Activated naive CD8-positive, alpha-beta T cell treated with anti-CD3 and anti-CD28 coated beads, Interleukin-2, amount 50 U/mL, for 16 hours (primary cell): ENCODE data around the gene SLC30A2.
"Not testable (repeated sequence)": the region's sequence is repeated elsewhere in the genome, so short reads cannot be mapped to it uniquely, and the experiment has no call there.

Experiments
- DNase-seq: peaks from one replicate; pipeline ENCODE4 v3.0.0-alpha.2; 2020; ENCODE audit warnings: low read depth, low spot score

SLC30A2 gene, protein sequence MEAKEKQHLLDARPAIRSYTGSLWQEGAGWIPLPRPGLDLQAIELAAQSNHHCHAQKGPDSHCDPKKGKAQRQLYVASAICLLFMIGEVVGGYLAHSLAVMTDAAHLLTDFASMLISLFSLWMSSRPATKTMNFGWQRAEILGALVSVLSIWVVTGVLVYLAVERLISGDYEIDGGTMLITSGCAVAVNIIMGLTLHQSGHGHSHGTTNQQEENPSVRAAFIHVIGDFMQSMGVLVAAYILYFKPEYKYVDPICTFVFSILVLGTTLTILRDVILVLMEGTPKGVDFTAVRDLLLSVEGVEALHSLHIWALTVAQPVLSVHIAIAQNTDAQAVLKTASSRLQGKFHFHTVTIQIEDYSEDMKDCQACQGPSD

GRCh38 chr1:26045722-26046245 lies at the start of gene SLC30A2:
SLC30A2 (minus strand) TSS chr1:26046118; CDS start chr1:26045896, 222 bp downstream.
- DNase-seq: no peak

- DNase-seq: no peak
These were observed 48.9 kb upstream of the SLC30A2 start for GRCh38 chr1:26094677-26095383.

GRCh38 chr1:26094076-26094669 lies 48.3 kb upstream of the SLC30A2 start:
- no peak for DNase-seq

- not testable (repeated sequence) for DNase-seq
These were observed 47.7 kb upstream of the SLC30A2 start for GRCh38 chr1:26093569-26093968.

- DNase-seq: no peak
These were observed 46.5 kb upstream of the SLC30A2 start for GRCh38 chr1:26092422-26092821.

DNA sequence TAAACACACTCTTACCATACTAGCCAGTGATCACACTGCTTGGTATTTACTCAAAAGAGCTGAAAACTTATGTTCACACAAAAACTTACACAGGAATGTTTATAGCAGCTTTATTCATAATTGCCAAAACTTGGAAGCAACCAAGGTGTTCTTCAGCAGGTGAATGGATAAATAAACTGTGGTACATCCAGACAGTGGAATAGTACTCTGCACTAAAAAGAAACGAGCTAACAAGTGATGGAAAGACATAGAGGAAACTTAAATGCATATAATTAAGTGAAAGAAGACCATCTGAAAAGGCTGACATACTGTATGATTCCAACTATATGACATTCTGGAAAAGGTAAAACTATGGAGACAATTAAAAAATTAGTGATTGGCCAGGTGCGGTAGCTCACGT lies 45.0 kb upstream of the SLC30A2 start:
- DNase-seq: no peak

- DNase-seq: no peak
These were observed 43.2 kb upstream of the SLC30A2 start for GRCh38 chr1:26089125-26089524.

DNA sequence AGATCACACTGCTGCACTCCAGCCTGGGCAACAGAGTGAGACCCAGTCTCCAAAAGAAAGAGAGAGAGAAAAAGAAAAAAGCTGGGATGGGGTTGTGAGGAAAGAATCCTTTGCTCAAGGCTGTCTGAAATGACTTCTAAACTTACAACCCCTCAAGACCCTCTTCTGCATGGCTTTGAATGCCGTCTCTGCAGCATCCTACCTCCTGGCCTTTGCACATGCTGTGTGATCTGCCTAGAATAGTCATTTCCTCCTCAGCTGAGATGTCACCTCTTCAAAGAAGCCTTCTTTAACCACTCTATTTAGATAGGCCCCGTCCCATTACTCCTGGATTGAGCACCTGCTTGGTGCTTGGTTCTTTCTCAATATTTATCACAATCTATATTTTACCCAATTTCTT lies 38.9 kb upstream of the SLC30A2 start:
- DNase-seq: no peak

GRCh38 chr1:26084091-26084561 lies 38.2 kb upstream of the SLC30A2 start:
- DNase-seq: no peak

- DNase-seq: no peak
These were observed 37.3 kb upstream of the SLC30A2 start for GRCh38 chr1:26083208-26083607.

DNA sequence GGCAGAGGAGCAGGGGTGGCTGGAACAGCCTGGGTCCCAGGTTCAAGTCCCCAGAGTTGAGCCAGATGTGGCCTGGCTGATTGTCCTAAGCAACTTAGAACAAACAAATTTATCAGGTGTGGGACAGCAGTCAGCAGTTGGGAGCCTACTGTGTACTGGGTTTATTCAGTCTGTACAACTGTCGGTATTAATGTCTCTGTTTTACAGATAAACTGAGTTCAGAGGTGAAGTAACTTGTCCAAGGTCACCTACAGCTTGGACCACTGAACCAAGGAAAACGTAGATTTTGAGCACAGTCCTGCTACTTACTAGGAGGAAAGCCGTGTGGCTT lies 36.1 kb upstream of the SLC30A2 start:
- no peak for DNase-seq

GRCh38 chr1:26081267-26082019 lies 35.5 kb upstream of the SLC30A2 start:
- DNase-seq: no peak

GRCh38 chr1:26079960-26080814 lies 34.3 kb upstream of the SLC30A2 start:
- DNase-seq: no peak

GRCh38 chr1:26079178-26079563 lies 33.3 kb upstream of the SLC30A2 start:
- no peak for DNase-seq

GRCh38 chr1:26078286-26079177 lies 32.6 kb upstream of the SLC30A2 start:
- DNase-seq: no peak

DNA sequence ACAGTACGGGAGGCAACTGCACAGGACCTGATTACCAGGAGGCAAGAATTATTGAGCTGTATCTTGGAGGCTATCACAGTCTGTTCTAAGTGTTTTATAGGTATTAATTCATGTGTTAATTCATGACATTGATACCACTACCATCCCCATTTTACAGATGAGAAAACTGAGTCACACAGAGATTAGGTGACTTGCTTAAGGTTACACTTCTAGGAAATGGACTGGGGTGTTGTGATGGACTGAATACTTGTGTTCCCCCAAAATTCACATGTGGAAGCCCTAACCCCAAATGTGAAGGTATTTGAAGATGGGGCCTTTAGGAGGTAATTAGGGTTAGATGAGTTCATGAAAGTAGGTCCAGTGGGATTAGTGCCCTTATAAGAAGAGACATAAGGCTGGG lies 31.6 kb upstream of the SLC30A2 start:
- no peak for DNase-seq

DNA sequence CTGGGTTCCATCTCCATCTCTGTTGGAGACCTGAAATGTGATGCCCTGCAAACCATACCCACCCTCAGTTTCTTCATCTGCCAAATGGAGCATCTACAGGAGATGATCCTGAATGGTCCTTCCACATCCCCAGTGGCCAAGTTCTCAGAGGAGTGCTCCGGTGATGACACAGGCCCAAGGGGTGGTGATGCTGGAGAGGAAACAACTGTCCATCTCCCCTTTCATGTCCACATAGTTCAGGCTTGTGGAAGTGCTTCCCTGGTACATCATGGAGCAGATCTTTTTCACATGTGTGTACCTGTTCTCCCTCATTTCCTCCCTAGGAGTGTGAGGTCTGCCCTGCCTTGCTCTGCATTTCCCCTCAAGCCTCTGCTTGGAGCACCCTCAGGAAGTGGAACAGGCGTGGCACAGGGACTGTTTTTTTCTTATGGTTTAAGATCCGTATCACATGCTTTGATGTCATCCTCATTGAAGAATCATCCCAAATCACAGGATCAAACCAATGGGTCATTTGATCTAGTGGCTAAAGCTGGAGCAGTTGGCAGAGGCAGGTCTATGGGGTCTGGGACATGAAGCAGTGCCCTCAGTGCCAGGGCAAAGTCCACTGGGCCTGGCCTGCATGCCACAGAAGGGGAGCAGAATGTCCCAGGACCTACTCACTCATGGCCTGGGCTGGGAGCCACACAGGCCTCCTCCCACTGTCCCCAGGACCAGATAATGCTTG lies 29.7 kb upstream of the SLC30A2 start:
- no peak for DNase-seq

GRCh38 chr1:26072305-26072704 lies 26.4 kb upstream of the SLC30A2 start:
- no peak for DNase-seq

DNA sequence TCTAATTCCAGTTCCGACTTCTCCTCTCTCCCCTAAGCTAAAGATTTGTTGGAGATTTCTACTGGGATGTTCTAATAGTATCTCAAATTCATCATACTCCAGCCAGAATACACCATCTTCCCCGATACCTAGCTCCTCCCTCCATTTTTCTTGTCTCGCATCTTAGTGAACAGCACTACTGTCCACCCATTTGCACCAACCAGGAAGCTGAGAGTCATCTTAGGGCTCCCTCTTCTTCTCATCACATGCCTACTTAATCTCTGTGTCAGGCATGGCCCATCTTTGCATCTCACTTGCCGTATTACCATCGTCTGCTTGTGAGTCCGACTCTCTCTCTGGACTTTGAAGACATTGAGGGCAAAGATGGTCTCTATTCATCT lies 25.0 kb upstream of the SLC30A2 start:
- DNase-seq: no peak
